Stimulated activated CD4-positive, alpha-beta T cell treated with anti-CD3 and anti-CD28 coated beads, Interleukin-15, amount 100 ng/mL, for 1 hour (primary cell): Measurements from ENCODE around the gene ATAD2B.

Experiments
- DNase-seq, 2 donors: peaks; one replicate each; pipeline ENCODE4 v3.0.0-alpha.2; 2020; ENCODE audit warnings: low read depth in 1 of 2, low spot score in 1 of 2

ATAD2B gene

DNA sequence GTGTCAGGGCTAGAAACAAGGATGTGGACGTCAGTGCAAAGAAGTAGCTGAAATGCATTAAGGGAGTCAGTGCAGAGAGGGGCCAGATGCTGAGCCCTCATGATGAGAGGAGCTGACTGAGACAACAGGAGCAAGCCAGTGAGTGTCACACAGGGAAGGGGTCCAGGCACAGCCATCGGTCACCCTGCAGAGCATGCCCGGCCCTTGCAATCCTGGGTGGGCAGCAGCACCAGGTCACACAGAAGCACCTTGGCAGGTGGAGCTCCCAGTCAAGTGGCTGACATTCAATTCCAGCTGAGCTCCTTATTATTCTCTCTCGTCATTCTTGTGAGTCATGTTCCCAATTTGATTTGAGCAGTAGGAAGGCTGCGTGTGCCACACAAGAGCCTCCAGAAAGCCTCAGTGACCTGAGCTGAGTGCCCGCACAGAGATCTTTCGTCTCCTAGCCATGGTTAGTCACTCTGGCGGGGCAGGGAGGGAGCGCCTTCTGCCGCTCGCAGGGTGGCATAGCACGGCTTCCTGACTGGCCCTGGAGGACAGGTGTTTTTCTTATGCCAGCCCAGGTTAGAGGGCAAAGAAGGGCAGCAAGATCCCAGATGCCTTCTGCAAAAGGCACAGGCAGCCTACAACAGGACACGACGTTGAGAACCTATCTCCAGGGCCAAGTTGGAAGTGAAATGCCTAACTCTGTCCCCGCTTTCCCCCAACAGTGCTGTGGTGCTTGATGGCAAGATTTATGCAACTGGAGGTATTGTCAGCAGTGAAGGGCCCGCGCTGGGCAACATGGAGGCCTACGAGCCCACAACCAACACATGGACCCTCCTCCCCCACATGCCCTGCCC is 220.9 kb downstream of the ATAD2B start:
- no peak for DNase-seq

DNA sequence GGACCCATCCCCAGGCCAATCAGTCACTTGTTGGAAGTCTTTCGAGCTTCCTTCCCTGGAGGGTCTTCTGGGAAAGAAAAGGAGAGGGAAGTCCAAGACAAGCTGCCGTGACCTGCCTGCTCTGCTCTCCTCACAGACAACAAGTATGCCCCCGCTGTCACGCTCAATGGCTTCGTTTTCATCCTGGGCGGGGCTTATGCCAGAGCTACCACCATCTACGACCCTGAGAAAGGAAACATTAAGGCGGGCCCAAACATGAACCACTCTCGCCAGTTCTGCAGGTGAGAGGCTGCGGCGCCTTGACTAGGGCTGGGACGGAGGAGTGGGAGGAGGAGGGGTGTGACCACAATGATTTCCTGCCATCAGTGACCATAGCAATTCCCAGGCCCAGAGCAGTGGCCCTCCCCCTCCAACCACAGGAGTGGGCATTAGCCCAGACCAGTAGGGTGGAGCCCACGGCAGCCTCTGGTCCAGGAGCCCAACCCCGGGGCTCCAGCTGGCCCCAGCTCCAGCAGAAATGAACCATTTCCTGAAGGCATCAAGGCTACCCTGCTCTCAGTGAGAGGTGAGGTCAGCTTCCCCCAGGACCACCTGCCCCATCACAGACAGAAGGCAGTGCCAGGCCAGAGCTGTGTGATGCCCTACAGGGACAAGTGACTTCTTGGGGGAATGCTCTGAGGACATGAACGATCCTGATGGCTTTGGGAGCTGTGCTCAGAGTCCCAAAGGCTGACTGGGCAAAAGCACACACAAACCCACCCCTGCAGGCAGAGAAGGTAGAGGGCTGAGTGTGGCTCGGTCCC is 223.1 kb downstream of the ATAD2B start:
- no peak for DNase-seq

DNA sequence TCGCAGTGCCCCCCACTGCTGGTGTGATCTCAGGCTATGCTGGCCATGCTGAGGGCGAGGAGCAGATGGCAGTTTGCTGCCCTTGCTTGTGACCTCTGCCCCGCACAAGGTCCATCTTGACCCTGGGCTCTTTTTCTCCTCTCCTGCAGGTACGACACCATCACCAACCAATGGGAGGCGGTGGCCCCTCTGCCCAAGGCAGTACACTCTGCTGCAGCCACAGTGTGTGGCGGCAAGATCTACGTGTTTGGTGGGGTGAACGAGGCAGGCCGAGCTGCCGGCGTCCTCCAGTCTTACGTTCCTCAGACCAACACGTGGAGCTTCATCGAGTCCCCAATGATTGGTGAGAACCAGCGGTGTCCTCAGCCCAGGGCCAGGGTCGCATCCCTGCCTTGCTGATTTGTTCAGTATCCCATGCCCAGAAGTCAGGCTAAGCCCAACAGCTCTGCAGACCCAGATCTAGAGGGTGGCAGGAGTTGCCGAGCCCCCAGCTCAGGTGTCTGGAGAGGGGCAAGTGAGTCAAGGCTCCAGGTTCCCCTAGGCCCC is 223.8 kb downstream of the ATAD2B start:
- no peak for DNase-seq

DNA sequence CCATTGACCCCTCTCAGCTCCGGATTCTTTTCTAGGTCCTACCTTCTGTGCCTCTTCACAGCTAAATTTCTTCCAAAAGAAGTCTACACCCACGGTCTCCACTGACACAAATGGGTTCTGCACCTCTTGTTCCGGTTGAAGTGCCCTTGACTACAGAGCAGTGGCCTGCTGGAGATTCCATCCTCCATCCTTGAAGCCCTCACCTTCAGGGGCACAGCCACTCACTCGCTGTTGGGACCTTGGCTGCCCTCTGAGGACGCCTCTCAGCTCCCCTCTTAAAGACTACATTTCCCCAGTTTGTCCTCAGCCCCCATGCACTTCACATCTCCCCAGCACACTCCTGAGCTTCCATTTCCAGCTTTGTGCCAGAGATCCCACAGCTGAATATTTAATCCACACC is 226.3 kb downstream of the ATAD2B start:
- no peak for DNase-seq

DNA sequence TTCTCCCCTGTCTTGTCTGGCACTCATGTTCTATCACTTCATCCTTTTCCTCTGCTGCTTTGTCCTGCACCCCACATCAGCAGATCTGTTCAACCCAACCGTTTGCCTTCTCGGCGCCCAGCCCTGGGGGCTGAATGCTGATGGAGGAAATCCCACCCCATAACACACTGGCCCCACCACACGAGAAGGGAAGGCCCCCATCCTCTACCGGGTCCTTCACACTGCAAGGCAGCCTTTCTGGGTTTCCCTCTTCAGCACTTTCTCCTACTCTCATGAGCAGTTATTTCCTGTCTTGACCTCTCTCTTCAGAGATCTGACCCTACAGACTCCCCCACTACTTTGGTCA is 227.4 kb downstream of the ATAD2B start:
- DNase-seq: no peak

DNA sequence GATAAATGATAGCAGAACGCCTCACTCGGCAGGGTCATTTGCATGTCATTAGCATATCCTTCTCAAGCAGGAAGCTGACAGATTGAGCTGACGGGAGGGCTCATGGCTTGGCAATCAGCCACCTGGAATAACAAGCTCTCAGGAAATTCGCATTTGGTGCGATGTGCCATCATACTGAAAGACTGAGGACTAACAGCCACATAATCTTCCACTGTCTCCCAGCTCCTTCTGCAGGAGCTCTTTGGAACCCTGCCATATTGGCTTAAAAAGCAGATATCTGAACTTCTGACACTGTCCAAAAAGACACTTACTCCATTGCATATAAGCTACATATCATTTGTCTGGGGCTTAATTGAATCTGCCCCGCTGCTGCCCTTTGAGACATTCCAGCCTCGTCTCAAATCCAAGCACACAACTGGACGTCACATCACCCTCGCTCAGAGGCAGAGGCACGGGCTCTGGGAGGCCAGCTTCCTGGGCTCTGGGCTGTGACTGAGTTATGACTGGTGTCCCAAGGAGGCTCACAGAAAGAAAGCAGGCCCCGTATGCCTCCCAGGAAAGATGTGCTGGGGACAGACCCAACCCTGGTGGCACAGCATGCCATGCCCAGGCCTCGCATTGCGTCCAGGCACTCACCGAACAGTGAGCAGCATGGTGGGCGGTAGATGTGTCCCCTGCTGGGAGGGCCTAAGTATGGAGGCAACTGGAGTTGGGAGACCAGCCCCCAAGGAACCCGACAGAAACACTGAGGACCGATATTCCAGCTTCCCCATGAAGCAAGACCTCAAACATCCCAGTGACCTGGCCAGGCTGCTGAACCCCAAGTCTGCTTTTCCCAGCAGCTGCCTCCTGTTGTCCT is 228.0 kb downstream of the ATAD2B start:
- DNase-seq: no peak
